CD4-positive, CD25-positive, alpha-beta regulatory T cell (primary cell): Measurements from ENCODE around the gene DLGAP4. TPM values are rescaled to one million over a fixed set of nuclear protein-coding genes. Genes with fewer than 3 reads are reported as not detected.
A peak's percentile ranks its signal among the peaks of the same experiment; 100 is the strongest.

Experiments used
- ATAC-seq, 2 donors: fragments of 150-1000 bp; cut with Tn5 transposase; one replicate each; pipeline ENCODE4 v1.10.0; 2021; ENCODE audit warnings: low read depth in 2 of 2, moderate number of reproducible peaks in 2 of 2, moderate library complexity in 1 of 2
- DNase-seq, 3 donors: peaks; one replicate each; pipeline versions ENCODE4 v3.0.0 to v3.0.0-alpha.2; 2012 to 2022; ENCODE audit warnings: mixed read lengths in 1 of 3
- H3K27ac ChIP-seq: one replicate; pipeline ENCODE4 v1.7.0; 2013; ENCODE audit warnings: mild to moderate bottlenecking, low read length; ENCODE audit not compliant: insufficient read depth, poor library complexity, severe bottlenecking
- H3K27me3 ChIP-seq: one replicate; pipeline ENCODE4 v1.7.0; 2013; ENCODE audit warnings: low read length; ENCODE audit not compliant: control insufficient read depth, insufficient read depth
- H3K36me3 ChIP-seq: one replicate; pipeline ENCODE4 v1.7.0; 2013; ENCODE audit warnings: mild to moderate bottlenecking, low read length, moderate library complexity; ENCODE audit not compliant: control insufficient read depth, insufficient read depth
- H3K4me1 ChIP-seq: 2 replicates; pipeline ENCODE4 v1.7.0; 2013; ENCODE audit warnings: mild to moderate bottlenecking, low read length; ENCODE audit not compliant: insufficient read depth, control insufficient read depth, poor library complexity, severe bottlenecking
- H3K4me3 ChIP-seq: one replicate; pipeline ENCODE4 v1.7.0; 2013; ENCODE audit warnings: low read depth, mild to moderate bottlenecking, low read length, moderate library complexity
- H3K9me3 ChIP-seq, 2 experiments: 1 replicate in 1 of 2; 2 replicates in 1 of 2; pipeline ENCODE4 v1.7.0; 2013; ENCODE audit warnings: low read length in 2 of 2, mild to moderate bottlenecking in 1 of 2, moderate library complexity in 1 of 2; ENCODE audit not compliant: control insufficient read depth in 2 of 2
- H3K27ac Mint-ChIP-seq, 3 donors: one replicate each; pipeline ENCODE4 v1.8.0; 2020 to 2022; ENCODE audit warnings: mild to moderate bottlenecking in 3 of 3, mixed read lengths in 3 of 3, moderate library complexity in 2 of 3
- H3K27me3 Mint-ChIP-seq: one replicate; pipeline ENCODE4 v1.8.0; 2022; ENCODE audit warnings: mild to moderate bottlenecking, mixed read lengths
- H3K36me3 Mint-ChIP-seq: one replicate; pipeline ENCODE4 v1.8.0; 2020; ENCODE audit warnings: mixed read lengths
- H3K4me1 Mint-ChIP-seq, 4 donors: one replicate each; pipeline ENCODE4 v1.8.0; 2020 to 2022; ENCODE audit warnings: mixed read lengths in 4 of 4, mild to moderate bottlenecking in 1 of 4
- H3K4me3 Mint-ChIP-seq, 4 donors: one replicate each; pipeline ENCODE4 v1.8.0; 2020 to 2022; ENCODE audit warnings: mild to moderate bottlenecking in 4 of 4, mixed read lengths in 4 of 4, moderate library complexity in 3 of 4
- H3K9me3 Mint-ChIP-seq, 7 donors: one replicate each; pipeline ENCODE4 v1.8.0; 2020 to 2022; ENCODE audit warnings: mixed read lengths in 7 of 7, mild to moderate bottlenecking in 3 of 7, moderate library complexity in 2 of 7
- polyA plus RNA-seq, 4 donors: library from polyadenylated mRNA; unstranded; fragments of 300-500 nt; fragmentation: Illumina TruSeq; gene quantifications; one replicate each; pipeline ENCODE4 v1.2.3, GENCODE V29; 2021
- total RNA-seq: library from RNA; stranded (reverse); gene quantifications from one replicate; pipeline ENCODE4 v1.2.3, GENCODE V29; 2022

The DLGAP4 gene
- total and polyA plus RNA-seq, 5 donors from 2014 or later: 10.8 to 43.5 (median 14.7) TPM

GRCh38 chr20:36352843-36353553 lies 46.9 kb downstream of the DLGAP4 start:
- Mint-ChIP-seq H3K27me3 (peaks cover 4% of the 10 kb centered on the region), H3K36me3 (no peaks in the 10 kb centered on the region), H3K4me1 (no peaks in the 10 kb centered on the region), H3K27ac (peak overlapping the region in 1 of 3 donors; percentile 20), H3K4me3 (no peak overlapping the region), H3K9me3 (no peaks in the 10 kb centered on the region)
- no peaks in the 10 kb centered on the region for H3K27me3 ChIP-seq
- H3K27ac ChIP-seq: no peak overlapping the region
- H3K9me3 ChIP-seq: no peaks in the 10 kb centered on the region
- H3K4me3 ChIP-seq: no peak overlapping the region
- H3K4me1 ChIP-seq: no peaks in the 10 kb centered on the region
- no peaks in the 10 kb centered on the region for H3K36me3 ChIP-seq
- no peak for DNase-seq
- no peak for ATAC-seq

DNA sequence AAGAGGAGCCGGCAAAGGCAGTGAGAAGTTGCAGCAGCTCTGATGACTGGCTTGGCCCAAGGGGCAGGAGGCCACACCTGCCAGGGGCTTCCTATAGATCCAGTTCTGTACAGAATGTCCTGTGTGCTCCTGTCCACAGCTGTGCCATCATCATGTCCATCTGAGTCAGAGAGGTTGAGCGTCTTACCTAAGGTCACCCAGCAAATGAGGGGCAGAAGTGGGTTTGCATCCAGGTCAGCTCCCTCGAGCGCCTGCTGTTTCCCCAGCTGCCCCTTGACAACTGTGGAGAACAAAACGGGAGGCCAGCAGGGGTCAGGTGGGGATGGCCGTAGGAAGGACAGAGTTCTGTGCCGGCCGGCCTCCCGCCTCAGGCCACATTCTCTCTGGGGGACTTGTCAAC lies 47.6 kb downstream of the DLGAP4 start:
- no peaks in the 10 kb centered on the region for H3K9me3 ChIP-seq
- no peaks in the 10 kb centered on the region for H3K4me1 ChIP-seq
- H3K27me3 Mint-ChIP-seq: peaks cover 4% of the 10 kb centered on the region
- no peak overlapping the region for H3K4me3 ChIP-seq
- H3K9me3 Mint-ChIP-seq: peaks cover 0 to 3% (median 0%) of the 10 kb centered on the region in 7 donors
- no peaks in the 10 kb centered on the region for H3K36me3 ChIP-seq
- no peak overlapping the region for H3K27ac Mint-ChIP-seq
- no peaks in the 10 kb centered on the region for H3K4me1 Mint-ChIP-seq
- no peak overlapping the region for H3K4me3 Mint-ChIP-seq
- no peaks in the 10 kb centered on the region for H3K27me3 ChIP-seq
- no peak overlapping the region for H3K27ac ChIP-seq
- ATAC-seq (no peak), DNase-seq (no peak)
- H3K36me3 Mint-ChIP-seq: no peaks in the 10 kb centered on the region

- H3K9me3 ChIP-seq: no peaks in the 10 kb centered on the region
- Mint-ChIP-seq H3K27me3 (peaks cover 12% of the 10 kb centered on the region), H3K27ac (no peak overlapping the region), H3K4me3 (no peak overlapping the region), H3K9me3 (peaks cover 0 to 3% (median 0%) of the 10 kb centered on the region in 7 donors), H3K4me1 (no peaks in the 10 kb centered on the region), H3K36me3 (no peaks in the 10 kb centered on the region)
- H3K27ac ChIP-seq: no peak overlapping the region
- ATAC-seq: no peak
- H3K36me3 ChIP-seq: no peaks in the 10 kb centered on the region
- H3K4me3 ChIP-seq: no peak overlapping the region
- no peak for DNase-seq
- H3K27me3 ChIP-seq: no peaks in the 10 kb centered on the region
- H3K4me1 ChIP-seq: no peaks in the 10 kb centered on the region
These were observed 49.5 kb downstream of the DLGAP4 start for GRCh38 chr20:36355469-36356171.

DNA sequence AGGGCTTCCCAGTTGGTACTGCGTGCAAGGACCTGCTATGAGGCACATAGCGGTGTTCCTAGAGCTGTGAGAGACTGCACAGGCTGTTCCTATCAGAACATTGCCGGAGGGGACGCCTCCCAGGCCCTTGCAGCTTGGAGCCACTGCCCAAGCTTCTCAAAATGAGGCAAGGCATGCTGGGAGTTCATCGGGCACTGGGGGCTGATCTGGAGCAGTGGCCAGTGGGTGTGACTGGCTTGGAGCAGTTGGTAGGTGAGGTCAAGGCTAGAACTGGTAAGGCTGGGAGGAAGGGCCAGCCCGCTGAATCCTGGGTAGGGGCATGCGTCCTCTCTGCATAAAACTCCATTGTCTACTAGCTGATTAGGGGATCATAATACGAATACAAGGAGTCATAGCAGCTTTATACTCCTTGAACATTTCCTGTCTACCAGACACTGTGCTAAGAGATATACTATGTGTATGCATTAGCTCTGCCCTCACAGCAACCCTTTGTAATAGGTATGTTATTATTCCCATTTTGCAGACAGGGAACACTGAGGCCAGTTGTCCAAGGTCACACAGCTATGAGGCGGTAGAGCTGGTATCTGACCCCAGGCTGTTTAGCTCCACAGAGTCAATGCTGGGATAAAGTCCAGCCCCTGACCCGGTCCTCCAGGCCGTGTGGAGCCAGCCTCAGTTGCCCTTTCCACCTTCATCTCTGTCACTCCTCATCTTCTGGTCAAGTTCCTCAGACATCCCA lies 53.7 kb downstream of the DLGAP4 start:
- H3K4me3 Mint-ChIP-seq: no peak overlapping the region
- no peaks in the 10 kb centered on the region for H3K4me1 Mint-ChIP-seq
- Histone ChIP-seq H3K4me1 (no peaks in the 10 kb centered on the region), H3K36me3 (no peaks in the 10 kb centered on the region), H3K4me3 (no peak overlapping the region), H3K9me3 (no peaks in the 10 kb centered on the region), H3K27me3 (no peaks in the 10 kb centered on the region), H3K27ac (no peak overlapping the region)
- H3K9me3 Mint-ChIP-seq: peaks cover 0 to 3% (median 0%) of the 10 kb centered on the region in 7 donors
- H3K27ac Mint-ChIP-seq: no peak overlapping the region
- no peaks in the 10 kb centered on the region for H3K36me3 Mint-ChIP-seq
- DNase-seq: no peak
- H3K27me3 Mint-ChIP-seq: peaks cover 21% of the 10 kb centered on the region
- no peak for ATAC-seq

DNA sequence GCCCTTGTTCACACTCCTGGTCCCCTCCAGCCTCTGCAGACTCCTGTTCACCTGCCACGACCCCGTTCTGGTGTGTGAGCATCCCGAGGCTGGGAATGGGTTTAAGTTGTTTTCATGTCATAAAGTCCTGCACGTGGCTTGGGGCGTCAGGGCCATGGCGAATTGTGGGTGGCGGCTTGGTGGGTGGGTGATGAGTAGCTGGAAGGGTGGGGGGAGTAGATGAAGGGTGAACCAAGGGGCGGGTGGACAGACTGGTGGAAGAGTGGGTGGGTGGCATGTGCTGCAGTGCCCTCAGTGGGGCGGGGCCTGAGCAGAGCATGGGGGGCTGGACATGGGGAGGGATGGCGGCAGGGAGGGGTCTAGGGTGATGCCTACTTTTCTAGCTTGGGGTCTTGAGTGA lies 54.3 kb downstream of the DLGAP4 start:
- no peaks in the 10 kb centered on the region for H3K36me3 ChIP-seq
- H3K4me3 Mint-ChIP-seq: no peak overlapping the region

DNA sequence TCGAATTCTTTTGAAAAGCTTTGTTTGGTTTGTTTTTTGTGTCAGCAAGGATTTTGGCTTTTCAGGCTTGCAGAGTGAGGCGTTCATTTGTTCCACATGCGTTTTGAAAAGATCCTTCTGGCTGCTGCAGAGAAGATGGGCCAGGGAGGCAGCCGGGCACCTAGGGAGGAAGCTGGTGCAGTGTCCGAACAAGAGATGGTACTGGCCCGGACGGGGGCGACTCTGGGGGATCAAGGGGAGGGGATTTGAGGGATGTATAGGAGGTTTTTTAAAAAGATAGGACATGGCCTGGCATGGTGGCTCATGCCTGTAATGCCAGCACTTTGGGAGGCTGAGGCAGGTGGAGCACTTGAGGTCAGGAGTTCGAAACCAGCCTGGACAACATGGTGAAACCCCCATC lies 55.3 kb downstream of the DLGAP4 start:
- no peak for DNase-seq
- Histone ChIP-seq H3K27ac (no peak overlapping the region), H3K4me1 (no peaks in the 10 kb centered on the region), H3K9me3 (no peaks in the 10 kb centered on the region), H3K27me3 (no peaks in the 10 kb centered on the region), H3K4me3 (no peak overlapping the region), H3K36me3 (no peaks in the 10 kb centered on the region)
- Mint-ChIP-seq H3K9me3 (peaks cover 0 to 3% (median 0%) of the 10 kb centered on the region in 7 donors), H3K4me3 (peak overlapping the region in 1 of 4 donors; percentile 15), H3K27me3 (peaks cover 21% of the 10 kb centered on the region), H3K4me1 (no peaks in the 10 kb centered on the region), H3K27ac (no peak overlapping the region), H3K36me3 (no peaks in the 10 kb centered on the region)
- no peak for ATAC-seq

More for the DNA sequence above, 54.3 kb downstream of the DLGAP4 start:
- Mint-ChIP-seq H3K27ac (no peak overlapping the region), H3K9me3 (peaks cover 0 to 3% (median 0%) of the 10 kb centered on the region in 7 donors), H3K27me3 (peaks cover 21% of the 10 kb centered on the region), H3K36me3 (no peaks in the 10 kb centered on the region), H3K4me1 (no peaks in the 10 kb centered on the region)
- no peaks in the 10 kb centered on the region for H3K9me3 ChIP-seq
- no peaks in the 10 kb centered on the region for H3K27me3 ChIP-seq
- no peak overlapping the region for H3K4me3 ChIP-seq
- H3K4me1 ChIP-seq: no peaks in the 10 kb centered on the region
- DNase-seq (no peak), ATAC-seq (no peak)
- no peak overlapping the region for H3K27ac ChIP-seq

- no peaks in the 10 kb centered on the region for H3K9me3 ChIP-seq
- no peak overlapping the region for H3K4me3 Mint-ChIP-seq
- no peaks in the 10 kb centered on the region for H3K4me1 Mint-ChIP-seq
- no peak overlapping the region for H3K4me3 ChIP-seq
- H3K27me3 ChIP-seq: no peaks in the 10 kb centered on the region
- H3K27ac ChIP-seq: no peak overlapping the region
- no peaks in the 10 kb centered on the region for H3K36me3 Mint-ChIP-seq
- ATAC-seq: no peak
- DNase-seq: no peak
- no peaks in the 10 kb centered on the region for H3K4me1 ChIP-seq
- H3K27me3 Mint-ChIP-seq: peaks cover 21% of the 10 kb centered on the region
- H3K9me3 Mint-ChIP-seq: peaks cover 0 to 3% (median 0%) of the 10 kb centered on the region in 7 donors
- no peaks in the 10 kb centered on the region for H3K36me3 ChIP-seq
- H3K27ac Mint-ChIP-seq: no peak overlapping the region
These were observed 56.1 kb downstream of the DLGAP4 start for GRCh38 chr20:36362261-36362660.
